ENCODE results near the gene ESX1.

DNA sequence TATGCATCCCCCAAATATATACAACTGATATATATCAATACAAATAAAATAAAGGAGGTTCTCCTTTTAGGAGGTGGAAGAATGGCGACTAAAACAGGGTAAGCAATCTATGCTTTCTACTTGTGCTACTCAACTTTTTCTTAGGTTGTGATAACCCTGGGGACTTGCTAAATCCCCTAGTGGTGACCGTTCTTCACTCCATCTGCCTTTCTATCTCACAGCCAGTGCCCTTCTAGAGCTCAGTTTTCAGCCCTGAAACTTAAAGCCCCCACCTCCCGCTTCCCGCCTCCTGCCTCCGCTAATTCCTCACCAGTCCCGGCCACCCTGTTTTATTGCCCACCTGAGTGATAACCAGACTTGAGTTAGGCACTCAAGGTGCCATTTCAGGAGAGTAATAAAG lies 15.5 kb upstream of the ESX1 start:
- no peak for TF ChIP-seq POLR2A (IDR thresholded peaks at IDR 0.05)
- TF ChIP-seq, protein P1, sequence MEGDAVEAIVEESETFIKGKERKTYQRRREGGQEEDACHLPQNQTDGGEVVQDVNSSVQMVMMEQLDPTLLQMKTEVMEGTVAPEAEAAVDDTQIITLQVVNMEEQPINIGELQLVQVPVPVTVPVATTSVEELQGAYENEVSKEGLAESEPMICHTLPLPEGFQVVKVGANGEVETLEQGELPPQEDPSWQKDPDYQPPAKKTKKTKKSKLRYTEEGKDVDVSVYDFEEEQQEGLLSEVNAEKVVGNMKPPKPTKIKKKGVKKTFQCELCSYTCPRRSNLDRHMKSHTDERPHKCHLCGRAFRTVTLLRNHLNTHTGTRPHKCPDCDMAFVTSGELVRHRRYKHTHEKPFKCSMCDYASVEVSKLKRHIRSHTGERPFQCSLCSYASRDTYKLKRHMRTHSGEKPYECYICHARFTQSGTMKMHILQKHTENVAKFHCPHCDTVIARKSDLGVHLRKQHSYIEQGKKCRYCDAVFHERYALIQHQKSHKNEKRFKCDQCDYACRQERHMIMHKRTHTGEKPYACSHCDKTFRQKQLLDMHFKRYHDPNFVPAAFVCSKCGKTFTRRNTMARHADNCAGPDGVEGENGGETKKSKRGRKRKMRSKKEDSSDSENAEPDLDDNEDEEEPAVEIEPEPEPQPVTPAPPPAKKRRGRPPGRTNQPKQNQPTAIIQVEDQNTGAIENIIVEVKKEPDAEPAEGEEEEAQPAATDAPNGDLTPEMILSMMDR (IDR thresholded peaks at IDR 0.05): no peak

All from Peyer's patch (tissue), 4 donors.